H9 (cell line): ENCODE measurements around the gene EIF1AD. TPM values are rescaled to one million over a fixed set of nuclear protein-coding genes. Genes with fewer than 3 reads are reported as not detected.

Experiments used
- DNase-seq: peaks from one replicate; pipeline ENCODE4 v3.0.0-alpha.2; 2017
- H2AFZ ChIP-seq: one replicate; pipeline ENCODE4 v1.6.1; 2013; ENCODE audit warnings: mild to moderate bottlenecking, low read length, control low read depth, moderate library complexity
- H2AK5ac ChIP-seq: 2 replicates; pipeline ENCODE4 v1.6.1; 2013; ENCODE audit warnings: low read length, control low read depth, mixed read lengths; ENCODE audit not compliant: insufficient read length
- H2BK120ac ChIP-seq: one replicate; pipeline ENCODE4 v1.6.1; 2013; ENCODE audit warnings: low read depth, mild to moderate bottlenecking, low read length, control low read depth, inconsistent platforms; ENCODE audit not compliant: poor library complexity, severe bottlenecking
- H2BK12ac ChIP-seq: 2 replicates; pipeline ENCODE4 v1.6.1; 2013; ENCODE audit warnings: low read length, control low read depth, mixed read lengths, low read depth; ENCODE audit not compliant: insufficient read length
- H2BK15ac ChIP-seq: 2 replicates; pipeline ENCODE4 v1.6.1; 2013; ENCODE audit warnings: low read depth, low read length, control low read depth
- H2BK20ac ChIP-seq: one replicate; pipeline ENCODE4 v1.6.1; 2013; ENCODE audit warnings: low read depth, mild to moderate bottlenecking, low read length, control low read depth, inconsistent platforms; ENCODE audit not compliant: poor library complexity, severe bottlenecking
- H2BK5ac ChIP-seq: 2 replicates; pipeline ENCODE4 v1.6.1; 2013; ENCODE audit warnings: low read length, control low read depth, mixed read lengths; ENCODE audit not compliant: insufficient read length
- H3K14ac ChIP-seq: 2 replicates; pipeline ENCODE4 v1.6.1; 2013; ENCODE audit warnings: low read length, control low read depth; ENCODE audit not compliant: insufficient read depth
- H3K18ac ChIP-seq: 2 replicates; pipeline ENCODE4 v1.6.1; 2013; ENCODE audit warnings: low read depth, mild to moderate bottlenecking, mixed read lengths, low read length, control low read depth; ENCODE audit not compliant: insufficient read length
- H3K23ac ChIP-seq: 2 replicates; pipeline ENCODE4 v1.6.1; 2013; ENCODE audit warnings: low read length, control low read depth, mixed read lengths, low read depth; ENCODE audit not compliant: insufficient read length
- H3K23me2 ChIP-seq: 2 replicates; pipeline ENCODE4 v1.6.1; 2013; ENCODE audit warnings: low read depth, mild to moderate bottlenecking, mixed read lengths, low read length, control low read depth; ENCODE audit not compliant: insufficient read length, poor library complexity, severe bottlenecking
- H3K27ac ChIP-seq: 2 replicates; pipeline ENCODE4 v1.5.1; 2013; ENCODE audit warnings: low read length, control low read depth, mixed read lengths, low read depth; ENCODE audit not compliant: insufficient read length
- H3K27me3 ChIP-seq: 2 replicates; pipeline ENCODE4 v1.6.1; 2013; ENCODE audit warnings: low read length, control low read depth, inconsistent platforms; ENCODE audit not compliant: insufficient read depth
- H3K4ac ChIP-seq: 2 replicates; pipeline ENCODE4 v1.6.1; 2013; ENCODE audit warnings: low read depth, mild to moderate bottlenecking, control low read depth, inconsistent platforms, low read length, moderate library complexity
- H3K4me1 ChIP-seq: 2 replicates; pipeline ENCODE4 v1.6.1; 2013; ENCODE audit warnings: low read length, control low read depth, inconsistent platforms; ENCODE audit not compliant: insufficient read depth
- H3K4me2 ChIP-seq: 2 replicates; pipeline ENCODE4 v1.6.1; 2013; ENCODE audit warnings: low read length, control low read depth, mixed read lengths; ENCODE audit not compliant: insufficient read length, insufficient read depth
- H3K56ac ChIP-seq: 2 replicates; pipeline ENCODE4 v1.6.1; 2013; ENCODE audit warnings: low read depth, mild to moderate bottlenecking, mixed read lengths, low read length, control low read depth; ENCODE audit not compliant: insufficient read length
- H3K79me1 ChIP-seq: 2 replicates; pipeline ENCODE4 v1.6.1; 2013; ENCODE audit warnings: low read depth, mild to moderate bottlenecking, moderate library complexity, low read length, control low read depth, inconsistent platforms; ENCODE audit not compliant: insufficient read depth, poor library complexity, severe bottlenecking
- H3K79me2 ChIP-seq: 2 replicates; pipeline ENCODE4 v1.6.1; 2013; ENCODE audit warnings: low read length, control low read depth, inconsistent platforms; ENCODE audit not compliant: insufficient read depth
- H3K9ac ChIP-seq: 2 replicates; pipeline ENCODE4 v1.6.1; 2013; ENCODE audit warnings: low read length, control low read depth, mixed read lengths; ENCODE audit not compliant: insufficient read length; ENCODE audit errors: extremely low read depth
- H3K9me3 ChIP-seq: one replicate; pipeline ENCODE4 v1.6.1; 2013; ENCODE audit warnings: low read depth, low read length, inconsistent platforms; ENCODE audit not compliant: control insufficient read depth
- H3T11ph ChIP-seq: one replicate; pipeline ENCODE4 v1.6.1; 2013; ENCODE audit warnings: mild to moderate bottlenecking, low read length, control low read depth, inconsistent platforms
- H4K20me1 ChIP-seq: one replicate; pipeline ENCODE4 v1.6.1; 2013; ENCODE audit not compliant: control insufficient read depth, insufficient read length, insufficient read depth
- H4K5ac ChIP-seq: 2 replicates; pipeline ENCODE4 v1.6.1; 2013; ENCODE audit warnings: low read depth, mild to moderate bottlenecking, mixed read lengths, low read length, control low read depth; ENCODE audit not compliant: insufficient read length
- H4K8ac ChIP-seq: replicated peaks from 2 replicates; pipeline ENCODE4 v1.6.1; 2013; ENCODE audit warnings: low read length, control low read depth, mixed read lengths, low read depth; ENCODE audit not compliant: insufficient read length
- H4K91ac ChIP-seq: 2 replicates; pipeline ENCODE4 v1.6.1; 2013; ENCODE audit warnings: low read depth, mild to moderate bottlenecking, moderate library complexity, mixed read lengths, low read length, control low read depth; ENCODE audit not compliant: insufficient read length
- H3K27ac Mint-ChIP-seq, 3 experiments: 2 replicates in 2 of 3; 3 replicates in 1 of 3; pipeline ENCODE4 v1.8.0; 2020 to 2021; ENCODE audit warnings: mixed read lengths in 3 of 3, mild to moderate bottlenecking in 1 of 3, moderate library complexity in 1 of 3
- H3K27me3 Mint-ChIP-seq: 2 replicates; pipeline ENCODE4 v1.8.0; 2021; ENCODE audit warnings: low read depth, mild to moderate bottlenecking, moderate library complexity, mixed read lengths
- H3K36me3 Mint-ChIP-seq, 3 experiments: 2 replicates in 2 of 3; 3 replicates in 1 of 3; pipeline ENCODE4 v1.8.0; 2020 to 2021; ENCODE audit warnings: low read depth in 3 of 3, mixed read lengths in 3 of 3; ENCODE audit not compliant: insufficient read depth in 1 of 3
- H3K4me1 Mint-ChIP-seq, 2 experiments: 2 replicates each; pipeline ENCODE4 v1.8.0; 2020; ENCODE audit warnings: mixed read lengths in 2 of 2
- H3K4me3 Mint-ChIP-seq, 2 experiments: 2 replicates in 1 of 2; 3 replicates in 1 of 2; pipeline ENCODE4 v1.8.0; 2020 to 2021; ENCODE audit warnings: mild to moderate bottlenecking in 2 of 2, mixed read lengths in 2 of 2, moderate library complexity in 1 of 2
- H3K9me3 Mint-ChIP-seq, 2 experiments: 2 replicates in 1 of 2; 3 replicates in 1 of 2; pipeline ENCODE4 v1.8.0; 2020; ENCODE audit warnings: mild to moderate bottlenecking in 2 of 2, mixed read lengths in 2 of 2, moderate library complexity in 1 of 2
- CTCF ChIP-seq: fragments of 200-600 bp; sonication (generic); conservative IDR thresholded peaks from 3 replicates; pipeline ENCODE4 v1.8.0; 2021; ENCODE audit warnings: antibody characterized with exemption, mild to moderate bottlenecking
- WGBS: extraction: QIAGEN DNeasy Blood & Tissue Kit; methylation state at CpG from one replicate; pipeline ENCODE4 v1.1.7; 2013; ENCODE audit warnings: missing lambda C conversion rate, low lambda C conversion rate, mixed read lengths; ENCODE audit not compliant: insufficient read length; ENCODE audit errors: extremely low coverage; 5-methylcytosine and 5-hydroxymethylcytosine counted together
- long read RNA-seq: library from polyadenylated mRNA; unstranded; transcript quantifications from one replicate; pipeline ENCODE4 v2.0.0, GENCODE V29; 2020
- total RNA-seq: library from RNA; stranded (reverse); gene quantifications from 2 replicates; pipeline ENCODE4 v1.2.1, GENCODE V29; 2021

The EIF1AD gene
- total RNA-seq, result 46.7 and 52.6 TPM in 2 replicates
- long read RNA-seq, transcript EIF1AD-207 (6 exons, 808 nt), result minor isoform, 7 of 56 reads
- long read RNA-seq, transcript EIF1AD-211 (6 exons, 965 nt), result minor isoform, 6 of 56 reads
- long read RNA-seq, transcript EIF1AD-206 (6 exons, 889 nt), result minor isoform, 7 of 56 reads
- long read RNA-seq, transcript EIF1AD-204 (6 exons, 2,761 nt), result major isoform, 8 of 56 reads
- long read RNA-seq, partial matches to known transcripts, result 3 of 56 reads
- long read RNA-seq, other reads (novel, unspliced or antisense), result 23 of 56 reads

DNA sequence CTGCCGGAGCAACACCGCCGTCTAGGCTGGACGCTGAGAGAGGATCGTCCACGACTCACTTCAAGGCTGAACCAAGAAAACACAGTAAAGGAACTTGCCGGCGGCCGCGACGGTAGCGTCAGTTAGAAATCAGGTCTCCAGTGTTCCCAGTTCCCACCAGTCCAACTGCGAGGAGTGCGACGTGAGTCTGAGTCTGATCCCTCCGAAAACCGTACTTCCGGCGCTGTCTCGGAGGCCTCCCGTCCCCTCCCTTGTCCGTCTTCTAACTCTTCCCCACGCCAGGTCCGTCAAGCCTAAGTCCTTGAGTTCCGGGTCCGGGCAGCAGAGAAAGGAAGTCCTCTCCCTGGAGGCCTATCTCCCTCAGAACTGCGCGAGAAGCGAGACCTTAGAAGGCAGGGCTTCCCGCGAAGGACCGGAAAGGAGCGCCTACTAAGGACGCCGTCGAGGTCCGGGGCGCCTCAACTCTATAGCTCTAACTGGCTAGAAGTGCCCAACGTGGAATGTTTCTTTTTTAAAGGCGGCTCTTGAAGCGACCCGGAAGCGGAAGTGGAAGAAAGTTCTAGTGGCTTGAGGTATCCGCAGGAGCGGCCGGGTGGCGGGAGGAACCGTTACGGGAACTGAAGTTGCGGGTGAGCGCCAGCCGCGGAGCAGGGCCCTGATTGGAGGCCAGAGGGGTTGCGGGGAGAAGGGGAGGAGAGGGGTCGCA, at the start of gene EIF1AD, which contains the start of gene BANF1:
Gene EIF1AD (minus strand): TSS at position 216 of the 706 bp plus-strand sequence. CDS start 1,768 bp downstream, outside the sequence.
Gene BANF1 (plus strand): TSS at position 562 of the 706 bp plus-strand sequence. CDS start 748 bp downstream, outside the sequence.
- Histone ChIP-seq H3K23me2 (peaks cover 12% of the 10 kb centered on the region), H3K27me3 (no peaks in the 10 kb centered on the region), H2BK5ac (no peak within 1 kb of the TSS), H3K4ac (no peak within 1 kb of the TSS), H4K20me1 (no peaks in the 10 kb centered on the region), H3K56ac (no peak within 1 kb of the TSS), H4K91ac (no peak within 1 kb of the TSS), H3K23ac (no peak within 1 kb of the TSS), H2AK5ac (no peak within 1 kb of the TSS), H3K9me3 (no peaks in the 10 kb centered on the region), H3K27ac (peak within 1 kb of the TSS; percentile 33), H3K79me1 (no peaks in the 10 kb centered on the region), H3K4me2 (peak within 1 kb of the TSS; percentile 98), H3K14ac (peak within 1 kb of the TSS; percentile 80), H3K4me1 (no peaks in the 10 kb centered on the region), H3K79me2 (peaks cover 8% of the 10 kb centered on the region; the same call in 1 of the 2 replicates), H3K18ac (peak within 1 kb of the TSS; percentile 40), H3T11ph (no peak within 1 kb of the TSS), H2BK20ac (no peak within 1 kb of the TSS), H2BK12ac (no peak within 1 kb of the TSS), H2BK15ac (no peak within 1 kb of the TSS), H3K9ac (peak within 1 kb of the TSS; percentile 84), H4K8ac (no peak within 1 kb of the TSS), H2AFZ (no peak within 1 kb of the TSS), H4K5ac (no peak within 1 kb of the TSS), H2BK120ac (no peak within 1 kb of the TSS)
- TF ChIP-seq CTCF, result no peak
- peak within 1 kb of the TSS; percentile 100 for H3K27ac Mint-ChIP-seq
- peak; percentile 96 for DNase-seq
- peaks cover 17 to 20% of the 10 kb centered on the region in 2 experiments for H3K4me1 Mint-ChIP-seq
- peak within 1 kb of the TSS; percentile 99 to 100 for H3K4me3 Mint-ChIP-seq
- H3K9me3 Mint-ChIP-seq, result no peaks in the 10 kb centered on the region
- WGBS, result no CpG with 5 or more reads among the region's 55 CpGs
- H3K27me3 Mint-ChIP-seq, result no peaks in the 10 kb centered on the region
- peaks cover 44 to 70% (median 60%) of the 10 kb centered on the region in 3 experiments for H3K36me3 Mint-ChIP-seq
